NCI-H1694 (cell line): ENCODE measurements around the gene MED27.
"Not testable (repeated sequence)": the region's sequence is repeated elsewhere in the genome, so short reads cannot be mapped to it uniquely, and the experiment has no call there.

Experiments
- DNase-seq: peaks from one replicate; lab custom pipeline; 2025; lab: John Stamatoyannopoulos, UW

MED27 gene

GRCh38 chr9:131923132-131923671 is 156.5 kb downstream of the MED27 start:
- DNase-seq = no peak

DNA sequence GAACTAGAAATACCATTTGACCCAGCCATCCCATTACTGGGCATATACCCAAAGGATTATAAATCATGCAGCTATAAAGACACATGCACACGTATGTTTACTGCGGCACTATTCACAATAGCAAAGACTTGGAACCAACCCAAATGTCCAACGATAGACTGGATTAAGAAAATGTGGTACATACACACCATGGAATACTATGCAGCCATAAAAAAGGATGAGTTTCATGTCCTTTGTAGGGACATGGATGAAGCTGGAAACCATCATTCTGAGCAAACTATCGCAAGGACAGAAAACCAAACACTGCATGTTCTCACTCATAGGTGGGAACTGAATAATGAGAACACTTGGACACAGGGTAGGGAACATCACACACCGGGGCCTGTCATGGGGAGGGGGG is 158.0 kb downstream of the MED27 start:
- DNase-seq = not testable (repeated sequence)

DNA sequence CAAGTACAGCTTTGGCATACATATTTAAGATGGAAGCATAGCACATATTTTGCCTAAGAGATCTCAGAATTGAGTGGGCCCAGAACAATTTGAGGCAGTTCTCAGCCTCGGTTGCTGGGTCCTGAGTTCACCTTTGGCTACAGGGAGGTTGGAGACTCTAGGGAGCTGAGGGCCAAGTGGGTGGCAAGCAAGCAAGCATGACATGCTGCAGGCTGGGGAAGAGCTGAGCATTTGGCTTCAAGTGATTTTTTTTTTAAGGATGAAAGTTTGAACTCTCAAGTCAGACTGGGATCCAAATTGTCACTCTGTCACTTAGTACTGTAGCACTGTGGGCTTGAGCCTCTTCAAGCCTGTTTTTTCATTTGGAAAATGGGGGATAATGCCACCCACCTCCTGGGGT is 160.5 kb downstream of the MED27 start:
- DNase-seq = no peak

- no peak for DNase-seq
Measured at GRCh38 chr9:131918481-131918880, 161.2 kb downstream of the MED27 start.

DNA sequence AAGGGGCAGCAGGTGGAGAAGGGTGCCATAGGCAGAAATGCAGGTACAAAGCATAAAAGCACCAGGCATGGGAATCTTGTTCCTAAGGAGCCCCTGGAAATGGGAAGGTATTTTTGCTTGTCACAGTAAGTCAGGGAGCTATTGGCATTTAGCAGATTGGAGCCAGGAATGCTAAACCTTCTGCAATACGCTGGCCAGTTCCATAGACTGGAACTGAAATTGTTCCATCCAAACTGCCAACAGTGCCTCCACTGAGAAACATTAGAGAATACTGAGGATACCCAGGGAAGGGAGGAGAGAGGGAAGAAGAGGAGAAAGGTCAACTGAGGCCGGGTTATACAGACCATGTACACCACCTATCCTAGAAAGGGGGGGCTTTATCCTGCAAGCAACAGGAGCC is 162.7 kb downstream of the MED27 start:
- DNase-seq = no peak

DNA sequence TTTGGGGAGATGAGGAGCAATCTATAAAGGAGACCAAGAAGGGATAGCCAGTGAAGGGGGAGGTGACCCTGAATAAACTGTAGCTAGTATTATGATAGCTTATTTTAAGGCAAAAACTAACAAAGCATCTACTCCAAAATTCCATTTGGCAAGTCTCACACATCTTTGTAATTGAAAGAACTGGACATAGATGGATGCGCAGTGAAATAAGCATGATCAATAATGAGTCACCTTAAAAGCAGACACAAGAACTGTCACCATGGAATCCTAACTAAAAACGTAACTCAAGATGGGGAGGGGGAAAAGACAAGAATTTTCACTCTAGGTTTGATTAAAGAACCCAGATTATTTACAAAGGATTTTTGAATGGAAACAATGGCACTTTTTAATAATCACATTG is 164.5 kb downstream of the MED27 start:
- DNase-seq = no peak

- no peak for DNase-seq
Measured at GRCh38 chr9:131912671-131913070, 167.0 kb downstream of the MED27 start.

GRCh38 chr9:131912069-131912468 is 167.6 kb downstream of the MED27 start:
- no peak for DNase-seq

- no peak for DNase-seq
Measured at GRCh38 chr9:131910572-131910971, 169.1 kb downstream of the MED27 start.

- DNase-seq = no peak
Measured at GRCh38 chr9:131905144-131905543, 174.5 kb downstream of the MED27 start.

- peak; percentile 60 for DNase-seq
Measured at GRCh38 chr9:131899296-131900228, 180.1 kb downstream of the MED27 start.

GRCh38 chr9:131892902-131893500 is 186.7 kb downstream of the MED27 start:
- no peak for DNase-seq

DNA sequence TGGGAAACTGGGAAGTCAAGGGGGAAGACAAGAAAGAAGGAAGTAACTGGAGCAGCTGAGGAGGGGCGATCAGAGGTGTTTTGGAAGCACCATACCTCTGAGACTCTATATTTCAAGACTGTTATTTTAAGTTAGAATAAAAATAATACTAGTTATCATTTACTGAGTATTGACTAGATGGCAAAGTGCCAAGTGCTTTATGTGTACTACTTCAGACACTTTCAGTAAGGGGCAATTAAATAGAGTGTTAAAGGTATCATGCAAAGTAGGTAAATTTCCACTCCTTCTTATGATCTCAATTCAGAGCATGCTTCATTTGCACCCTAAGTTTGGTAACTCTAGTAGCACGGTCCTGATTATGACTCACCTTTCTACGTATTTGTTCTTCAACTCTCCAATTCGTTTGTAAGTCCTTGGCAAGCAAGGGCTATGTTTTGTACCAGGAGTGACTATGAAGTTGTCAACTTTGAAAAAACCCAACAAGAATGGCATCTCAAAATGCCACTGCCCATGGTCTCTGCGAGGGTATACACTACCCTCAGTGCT is 187.4 kb downstream of the MED27 start:
- DNase-seq = no peak

DNA sequence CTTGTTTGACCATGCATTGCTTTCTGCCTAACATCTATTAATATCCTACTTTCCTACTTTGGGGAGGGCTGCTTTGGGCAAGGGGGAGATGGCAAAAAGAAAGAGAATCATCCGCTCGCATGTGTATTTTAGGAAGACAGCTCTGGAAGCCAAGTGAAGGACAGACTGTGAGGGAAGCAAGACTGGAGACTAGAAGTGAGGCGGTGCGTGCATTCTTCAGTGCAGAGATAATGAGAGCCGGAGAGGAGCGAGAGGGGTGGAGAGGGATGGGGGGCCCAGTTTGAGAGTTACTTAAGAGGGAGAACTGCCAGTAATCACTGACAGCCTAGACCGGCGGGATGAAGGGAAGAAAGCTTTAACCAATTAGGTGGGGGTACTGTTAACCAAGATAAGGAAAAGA is 188.1 kb downstream of the MED27 start:
- DNase-seq = no peak

DNA sequence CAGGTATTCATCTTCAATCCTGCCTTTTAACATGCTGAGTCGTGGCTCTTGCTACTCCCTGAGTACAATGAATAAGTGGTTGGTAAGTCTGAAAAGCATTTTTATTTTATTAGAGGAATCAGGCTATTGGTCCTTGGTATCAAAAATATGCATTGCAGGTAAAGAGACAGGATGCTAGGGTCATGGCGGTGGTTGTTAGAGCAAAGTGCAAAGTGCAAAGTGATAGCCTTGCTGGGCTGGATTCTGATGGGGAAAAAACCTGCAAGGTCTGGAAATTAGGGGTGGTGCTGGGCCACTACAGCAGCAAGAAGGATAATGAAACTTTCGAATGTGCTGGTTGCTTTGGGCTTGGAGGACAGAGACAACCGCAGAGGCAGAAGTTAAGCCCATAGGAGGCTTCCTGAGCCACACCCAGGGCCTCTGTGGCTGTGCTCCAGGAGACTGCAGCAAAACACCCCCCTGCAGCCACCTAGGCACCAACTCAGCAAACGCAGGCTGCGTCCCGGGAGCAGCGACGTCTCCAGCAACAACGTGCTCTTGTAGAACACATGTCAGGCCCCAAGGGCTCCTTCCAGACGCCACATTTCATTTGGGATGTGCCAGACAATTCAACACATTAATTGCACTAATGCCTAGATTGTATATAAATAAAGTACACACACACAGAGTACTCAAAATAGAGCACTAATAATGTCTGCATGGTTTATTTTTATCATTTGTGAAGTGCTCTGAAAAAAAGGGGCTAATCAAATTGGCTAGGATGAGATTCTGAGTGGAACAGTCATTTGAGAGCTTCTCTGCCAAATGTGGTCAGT is 190.0 kb downstream of the MED27 start:
- DNase-seq = no peak

DNA sequence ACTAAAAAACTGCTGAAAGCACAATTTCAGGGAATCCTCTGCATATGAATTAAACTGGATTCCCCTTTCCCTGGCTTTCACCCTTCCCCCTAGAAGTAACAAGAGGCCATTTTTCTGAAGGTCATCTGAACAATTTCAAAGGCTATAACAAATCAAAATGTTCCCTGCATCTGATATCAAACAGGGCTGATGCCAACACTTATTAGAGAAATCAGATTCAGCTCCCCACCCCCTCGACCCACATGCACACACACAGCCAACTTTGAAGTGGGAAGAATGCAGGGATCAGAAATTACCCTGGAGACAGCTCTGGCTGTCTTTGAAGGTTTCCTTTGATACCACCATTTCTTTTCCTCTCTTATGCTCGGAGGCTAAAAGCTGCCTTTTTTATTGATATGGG is 190.7 kb downstream of the MED27 start:
- DNase-seq = no peak

GRCh38 chr9:131887680-131888079 is 192.0 kb downstream of the MED27 start:
- DNase-seq = no peak

DNA sequence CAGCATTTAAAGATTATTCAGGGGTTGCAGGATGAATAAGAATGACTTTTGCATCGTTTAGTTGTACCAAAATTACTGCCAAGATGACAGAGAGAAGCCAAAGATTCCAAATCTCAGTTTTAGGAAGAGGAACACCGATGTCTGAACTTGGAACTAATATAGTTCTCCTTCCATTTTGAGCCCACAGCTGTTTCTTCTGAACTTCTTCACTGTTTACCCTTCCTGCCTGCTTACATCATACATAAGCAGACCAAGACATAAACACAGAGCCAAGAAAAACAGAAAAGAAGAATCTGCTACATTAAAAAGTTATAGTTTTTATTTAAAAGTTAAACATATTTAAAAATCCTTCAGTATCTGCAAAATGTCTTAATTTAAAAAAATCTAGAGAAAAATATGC is 192.8 kb downstream of the MED27 start:
- no peak for DNase-seq

GRCh38 chr9:131885144-131885609 is 194.5 kb downstream of the MED27 start:
- peak; percentile 19 for DNase-seq

DNA sequence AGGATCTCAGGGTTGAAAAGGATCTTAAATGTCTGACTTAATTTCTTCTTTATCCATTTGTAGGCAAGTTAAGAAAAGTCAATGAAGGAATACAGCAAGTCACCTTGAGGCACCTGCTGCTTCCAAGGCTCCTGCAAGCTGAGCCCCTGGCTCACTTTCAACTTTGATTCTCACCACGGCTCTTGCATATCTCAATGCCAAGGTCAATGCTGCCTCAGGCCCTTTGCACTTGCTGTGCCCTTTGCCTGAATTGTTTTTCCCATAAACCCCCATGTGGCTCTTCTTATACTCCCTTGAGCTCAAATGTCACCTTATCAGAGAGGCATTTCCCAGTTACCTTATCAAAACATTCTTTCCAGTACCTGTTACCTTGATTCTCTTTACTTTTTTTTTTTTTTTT is 195.4 kb downstream of the MED27 start:
- no peak for DNase-seq

- no peak for DNase-seq
Measured at GRCh38 chr9:131880833-131881583, 198.7 kb downstream of the MED27 start.
